ENCODE results near the gene MAX.

- TF ChIP-seq, protein P1, sequence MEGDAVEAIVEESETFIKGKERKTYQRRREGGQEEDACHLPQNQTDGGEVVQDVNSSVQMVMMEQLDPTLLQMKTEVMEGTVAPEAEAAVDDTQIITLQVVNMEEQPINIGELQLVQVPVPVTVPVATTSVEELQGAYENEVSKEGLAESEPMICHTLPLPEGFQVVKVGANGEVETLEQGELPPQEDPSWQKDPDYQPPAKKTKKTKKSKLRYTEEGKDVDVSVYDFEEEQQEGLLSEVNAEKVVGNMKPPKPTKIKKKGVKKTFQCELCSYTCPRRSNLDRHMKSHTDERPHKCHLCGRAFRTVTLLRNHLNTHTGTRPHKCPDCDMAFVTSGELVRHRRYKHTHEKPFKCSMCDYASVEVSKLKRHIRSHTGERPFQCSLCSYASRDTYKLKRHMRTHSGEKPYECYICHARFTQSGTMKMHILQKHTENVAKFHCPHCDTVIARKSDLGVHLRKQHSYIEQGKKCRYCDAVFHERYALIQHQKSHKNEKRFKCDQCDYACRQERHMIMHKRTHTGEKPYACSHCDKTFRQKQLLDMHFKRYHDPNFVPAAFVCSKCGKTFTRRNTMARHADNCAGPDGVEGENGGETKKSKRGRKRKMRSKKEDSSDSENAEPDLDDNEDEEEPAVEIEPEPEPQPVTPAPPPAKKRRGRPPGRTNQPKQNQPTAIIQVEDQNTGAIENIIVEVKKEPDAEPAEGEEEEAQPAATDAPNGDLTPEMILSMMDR (conservative IDR thresholded peaks at IDR 0.05; ENCODE audit: low read depth, low read length): no peak
- TF ChIP-seq EZH2phosphoT487 (IDR thresholded peaks at IDR 0.05; ENCODE audit: borderline replicate concordance, low read length) (no peak), EZH2 (IDR thresholded peaks at IDR 0.05; ENCODE audit: low read length, unreplicated experiment) (no peak)
Observed at GRCh38 chr14:65072937-65073336, 29.4 kb downstream of the MAX start.
